Ishikawa (cell line): Measurements from ENCODE around the gene GEMIN5.

ENCODE experiments used
- CEBPB ChIP-seq: IDR thresholded peaks from 2 replicates; pipeline ENCODE4 v1.6.1; 2012
- MAX ChIP-seq: IDR thresholded peaks from 2 replicates; pipeline ENCODE4 v1.6.1; 2012
- TCF12 ChIP-seq: IDR thresholded peaks from 2 replicates; pipeline ENCODE4 v1.6.1; 2012; ENCODE audit warnings: low read depth

GRCh38 chr5:154850255-154851062 is 87.6 kb downstream of the GEMIN5 start, which contains the start of gene FAXDC2:
- TF ChIP-seq MAX = peak; percentile 47; the same call in 1 of the 2 replicates
- TF ChIP-seq CEBPB = no peak
- no peak for TF ChIP-seq TCF12
